GM23338 (cell line): ENCODE results near the gene ST6GALNAC6.

Experiments used
- CREB1 ChIP-seq: fragments of 250-450 bp; sonication (Bioruptor Pico); IDR thresholded peaks from 2 replicates; pipeline ENCODE4 v1.5.0; 2020; ENCODE audit warnings: low read depth, mild to moderate bottlenecking, moderate library complexity
- CTCF ChIP-seq, 2 experiments: fragments of 200-600 bp in 1 of 2; sonication (generic) in 1 of 2; conservative IDR thresholded peaks; 2 replicates each; pipeline versions ENCODE4 v1.5.1 to v1.6.1; 2016 to 2017; ENCODE audit warnings: antibody characterized with exemption in 2 of 2, low read depth in 2 of 2, mild to moderate bottlenecking in 2 of 2, moderate library complexity in 1 of 2
- ETS1 ChIP-seq: IDR thresholded peaks from 2 replicates; pipeline ENCODE4 v1.6.1; 2016; ENCODE audit warnings: antibody characterized with exemption
- EZH2 ChIP-seq: fragments of 200-600 bp; sonication (generic); IDR thresholded peaks from one replicate; pipeline ENCODE4 v1.8.0; 2017; ENCODE audit warnings: antibody characterized with exemption, mild to moderate bottlenecking, low read depth; ENCODE audit not compliant: unreplicated experiment
- EZH2phosphoT487 ChIP-seq: fragments of 200-600 bp; sonication (generic); IDR thresholded peaks from one replicate; pipeline ENCODE4 v1.8.1; 2018; ENCODE audit warnings: antibody characterized with exemption; ENCODE audit not compliant: unreplicated experiment
- JUNB ChIP-seq: IDR thresholded peaks from one replicate; pipeline ENCODE4 v1.6.1; 2016; ENCODE audit warnings: antibody characterized with exemption; ENCODE audit not compliant: unreplicated experiment
- NANOG ChIP-seq: IDR thresholded peaks from 2 replicates; pipeline ENCODE4 v1.6.1; 2016; ENCODE audit warnings: antibody characterized with exemption, borderline replicate concordance
- POLR2AphosphoS5 ChIP-seq: IDR thresholded peaks from 2 replicates; pipeline ENCODE4 v1.6.1; 2016; ENCODE audit warnings: antibody characterized with exemption, low read depth
- REST ChIP-seq: IDR thresholded peaks from one replicate; pipeline ENCODE4 v1.6.1; 2018; ENCODE audit warnings: antibody characterized with exemption; ENCODE audit not compliant: unreplicated experiment
- STAT1 ChIP-seq: IDR thresholded peaks from one replicate; pipeline ENCODE4 v1.6.1; 2016; ENCODE audit warnings: antibody characterized with exemption; ENCODE audit not compliant: unreplicated experiment
- ZNF114 ChIP-seq: fragments of 250-450 bp; sonication (Bioruptor Pico); IDR thresholded peaks from 2 replicates; pipeline ENCODE4 v1.5.0; 2020; ENCODE audit warnings: mild to moderate bottlenecking, moderate library complexity

GRCh38 chr9:127863191-127863621 is 36.2 kb downstream of the ST6GALNAC6 start:
- TF ChIP-seq CTCF (conservative IDR thresholded peaks at IDR 0.05; ENCODE audit: low read depth in 2 of 2), result no peak
- no peak for TF ChIP-seq POLR2AphosphoS5
- TF ChIP-seq EZH2phosphoT487, result no peak
- TF ChIP-seq CREB1 (CRISPR knock-in tag), result no peak
- no peak for TF ChIP-seq EZH2
- TF ChIP-seq REST, result no peak
- TF ChIP-seq STAT1, result no peak
- no peak for TF ChIP-seq ETS1
- TF ChIP-seq NANOG, result no peak
- TF ChIP-seq JUNB, result no peak
- TF ChIP-seq ZNF114 (CRISPR knock-in tag), result no peak
